ENCODE data around the gene FBN2. TPM values are rescaled to one million over a fixed set of nuclear protein-coding genes. Genes with fewer than 3 reads are reported as not detected.

Gene FBN2
- total RNA-seq, 2 donors from 2014 or later, result 1.8 to 1.9 TPM

GRCh38 chr5:128208436-128208835 lies 329.6 kb downstream of the FBN2 start:
- H3K9ac ChIP-seq (ENCODE audit: low read depth in 2 of 2, low read length in 2 of 2), result no peak overlapping the region
- no peaks in the 10 kb centered on the region for H3K36me3 ChIP-seq
- no peak for TF ChIP-seq CTCF (IDR thresholded peaks at IDR 0.05)
- H3K9me3 ChIP-seq, result no peaks in the 10 kb centered on the region
- H3K27me3 ChIP-seq, result no peaks in the 10 kb centered on the region
- intact Hi-C loops (cut with DNase I), result no loop called here
- H3K27ac ChIP-seq, result no peak overlapping the region
- no peak for DNase-seq
- H3K4me1 ChIP-seq, result no peaks in the 10 kb centered on the region
- H3K4me3 ChIP-seq, result no peak overlapping the region

Data from colonic mucosa (tissue), 4 donors.